D721Med (cell line): Measurements from ENCODE around the gene GRIK4.

Experiments
- DNase-seq: peaks from one replicate; pipeline ENCODE4 v3.0.0; 2011; ENCODE audit warnings: low spot score; ENCODE audit not compliant: insufficient read length
- FAIRE-seq: peaks from 2 replicates; lab custom pipeline; 2011; peaks lifted over from hg19 to GRCh38; lab: Jason Lieb, UNC
- CTCF ChIP-seq: IDR thresholded peaks from 2 replicates; pipeline ENCODE4 v1.5.1; 2012; ENCODE audit warnings: mild to moderate bottlenecking, control low read depth; ENCODE audit not compliant: insufficient read depth; ENCODE audit errors: missing control alignments

The GRIK4 gene

DNA sequence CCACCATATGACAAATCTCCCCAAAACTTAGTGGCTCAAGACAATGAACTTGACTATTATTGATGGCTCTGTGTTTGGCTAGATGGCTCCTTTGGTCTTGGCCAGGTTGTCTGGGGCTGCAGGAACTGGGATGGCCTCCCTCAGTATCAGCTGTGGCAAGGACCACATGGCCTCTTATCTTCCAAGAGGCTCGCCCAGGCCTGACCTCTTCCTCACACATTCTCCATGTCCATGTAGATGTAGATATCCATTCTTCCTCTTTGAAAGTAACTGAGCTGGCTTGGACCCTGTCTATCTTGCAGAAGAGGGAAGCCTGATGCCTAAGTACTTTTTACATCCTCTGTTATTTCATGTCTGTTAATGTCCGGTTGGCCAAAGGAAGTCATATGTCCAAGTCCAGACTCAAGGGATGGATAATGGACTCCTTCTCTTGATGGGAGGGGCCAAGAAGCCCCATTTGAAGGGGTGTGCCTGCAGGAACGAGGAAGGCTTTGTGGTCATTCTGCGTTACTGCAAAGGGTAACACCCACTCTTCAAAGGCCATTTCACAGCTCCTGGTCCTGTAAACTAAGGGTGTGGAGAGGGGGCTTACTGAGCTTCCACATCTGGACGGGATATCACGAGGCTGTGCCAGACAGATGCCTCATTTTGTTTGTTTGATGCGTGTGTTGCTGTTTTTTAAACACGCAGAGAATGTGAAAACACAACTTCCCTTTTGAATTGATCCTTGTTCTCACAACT lies 87.1 kb downstream of the GRIK4 start:
- TF ChIP-seq CTCF = no peak
- no peak for FAIRE-seq
- DNase-seq = no peak

GRCh38 chr11:120599816-120600420 lies 88.4 kb downstream of the GRIK4 start:
- FAIRE-seq = no peak
- DNase-seq = no peak
- TF ChIP-seq CTCF = no peak

GRCh38 chr11:120601536-120601935 lies 90.0 kb downstream of the GRIK4 start:
- no peak for TF ChIP-seq CTCF
- FAIRE-seq = no peak
- DNase-seq = no peak

GRCh38 chr11:120603071-120603470 lies 91.5 kb downstream of the GRIK4 start:
- TF ChIP-seq CTCF = no peak
- FAIRE-seq (no peak), DNase-seq (no peak)

DNA sequence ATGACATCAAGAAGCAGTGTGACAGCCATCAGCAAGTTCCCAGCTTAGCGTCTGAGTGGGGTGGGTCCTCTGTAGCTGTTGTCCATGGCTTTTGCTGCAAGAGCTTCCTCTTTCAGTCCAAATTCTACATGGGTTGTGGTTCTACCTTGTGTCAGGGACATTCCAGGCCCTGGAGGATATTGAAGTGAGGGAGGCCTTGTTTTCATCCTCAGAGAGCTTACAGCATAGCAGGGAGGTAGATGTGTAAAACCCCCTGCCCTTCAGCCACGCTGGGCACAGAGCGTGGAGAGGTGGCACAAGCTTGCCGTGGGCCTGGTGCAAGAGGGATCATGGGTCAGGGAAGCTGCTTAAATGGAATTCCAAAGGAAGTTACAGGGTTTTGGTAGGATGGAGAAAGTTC lies 93.9 kb downstream of the GRIK4 start:
- FAIRE-seq (no peak), DNase-seq (no peak)
- no peak for TF ChIP-seq CTCF

DNA sequence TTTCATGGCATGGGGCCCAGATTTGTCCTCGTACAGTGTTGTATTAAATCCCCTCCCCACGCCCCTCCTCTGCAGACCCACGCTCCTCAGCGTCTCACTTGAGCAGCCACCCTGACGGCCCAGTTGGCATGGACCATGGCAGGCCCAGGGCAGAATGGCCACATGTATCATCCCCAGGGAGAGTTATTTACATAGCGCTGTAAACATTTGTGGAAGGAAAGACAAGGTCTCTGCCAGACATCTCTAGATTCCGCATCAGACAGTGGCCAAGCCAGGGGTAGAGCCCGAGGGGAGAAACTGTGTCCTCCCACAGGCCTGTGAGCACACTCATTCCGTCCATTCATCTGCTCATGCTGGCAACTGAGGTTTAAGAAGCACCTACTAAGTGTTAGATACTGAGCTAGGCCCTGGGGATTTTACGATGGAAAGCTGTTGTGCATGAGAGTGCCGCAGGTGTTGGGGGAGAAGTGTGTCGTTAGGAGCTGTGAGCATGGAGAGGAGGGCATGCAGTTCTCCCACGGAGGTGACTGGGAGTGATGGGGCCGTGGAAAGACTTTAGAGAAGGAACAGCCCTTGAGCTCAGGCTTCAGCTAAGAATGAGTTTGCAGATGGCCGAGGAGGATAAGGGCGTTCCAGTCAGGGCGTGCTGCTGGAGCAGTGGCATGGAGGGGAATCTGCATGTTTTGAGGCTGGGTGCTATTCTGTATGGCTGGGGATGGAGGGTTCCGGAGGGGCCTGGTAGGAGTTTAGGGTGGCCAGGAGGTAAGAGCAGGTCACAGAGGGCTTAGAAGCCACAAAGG lies 94.9 kb downstream of the GRIK4 start:
- no peak for DNase-seq
- no peak for FAIRE-seq
- no peak for TF ChIP-seq CTCF
